ENCODE data around the gene MRPL32.

Gene MRPL32

DNA sequence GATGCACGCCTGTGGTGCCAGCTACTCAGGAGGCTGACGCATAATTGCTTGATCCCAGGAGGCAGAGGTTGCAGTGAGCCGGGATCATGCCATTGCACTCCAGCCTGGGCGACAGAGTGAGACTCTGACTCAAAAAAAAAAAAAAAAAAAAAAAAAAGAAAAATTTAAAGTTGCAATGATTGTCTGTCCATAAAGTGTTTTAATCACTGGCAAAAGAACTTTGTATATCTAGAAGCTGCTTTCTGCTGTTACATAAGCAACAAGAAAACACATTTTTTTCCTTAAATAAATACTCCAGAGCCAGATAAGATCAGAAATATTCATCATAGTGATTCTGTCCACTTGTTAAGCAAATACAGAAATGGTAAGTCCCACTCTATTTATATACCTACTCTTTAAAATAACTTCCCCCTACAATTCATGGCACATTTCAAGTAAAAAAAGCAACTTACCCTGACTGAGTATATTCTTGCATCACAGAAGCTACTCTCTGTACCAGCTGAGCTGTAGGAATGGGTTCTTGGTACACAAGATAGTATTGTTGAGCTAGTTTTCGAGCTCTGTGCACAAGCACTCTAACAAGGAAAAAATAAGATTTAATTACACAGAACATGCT, 7.8 kb upstream of the MRPL32 start:
- POLR2A ChIA-PET, result no interaction called here

DNA sequence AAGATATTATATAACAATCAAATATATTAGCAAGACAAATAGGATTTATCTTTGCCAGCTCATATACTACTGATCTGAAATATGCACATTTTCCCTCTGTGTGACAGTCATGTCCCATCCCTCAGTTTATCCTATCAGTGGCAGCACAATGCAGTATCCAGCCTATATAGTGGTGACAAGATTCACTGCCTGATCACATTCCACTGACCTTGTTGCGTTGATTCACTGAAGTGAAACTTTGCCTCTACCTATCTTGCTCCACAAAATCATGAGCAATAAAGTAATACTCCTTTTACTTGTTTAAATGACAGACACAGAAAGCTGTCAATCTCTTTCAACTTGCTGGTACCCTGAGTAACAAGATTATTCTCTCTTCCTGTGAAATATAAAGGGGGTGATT, 6.5 kb upstream of the MRPL32 start:
- POLR2A ChIA-PET, result no interaction called here
- TF ChIP-seq, protein P1, sequence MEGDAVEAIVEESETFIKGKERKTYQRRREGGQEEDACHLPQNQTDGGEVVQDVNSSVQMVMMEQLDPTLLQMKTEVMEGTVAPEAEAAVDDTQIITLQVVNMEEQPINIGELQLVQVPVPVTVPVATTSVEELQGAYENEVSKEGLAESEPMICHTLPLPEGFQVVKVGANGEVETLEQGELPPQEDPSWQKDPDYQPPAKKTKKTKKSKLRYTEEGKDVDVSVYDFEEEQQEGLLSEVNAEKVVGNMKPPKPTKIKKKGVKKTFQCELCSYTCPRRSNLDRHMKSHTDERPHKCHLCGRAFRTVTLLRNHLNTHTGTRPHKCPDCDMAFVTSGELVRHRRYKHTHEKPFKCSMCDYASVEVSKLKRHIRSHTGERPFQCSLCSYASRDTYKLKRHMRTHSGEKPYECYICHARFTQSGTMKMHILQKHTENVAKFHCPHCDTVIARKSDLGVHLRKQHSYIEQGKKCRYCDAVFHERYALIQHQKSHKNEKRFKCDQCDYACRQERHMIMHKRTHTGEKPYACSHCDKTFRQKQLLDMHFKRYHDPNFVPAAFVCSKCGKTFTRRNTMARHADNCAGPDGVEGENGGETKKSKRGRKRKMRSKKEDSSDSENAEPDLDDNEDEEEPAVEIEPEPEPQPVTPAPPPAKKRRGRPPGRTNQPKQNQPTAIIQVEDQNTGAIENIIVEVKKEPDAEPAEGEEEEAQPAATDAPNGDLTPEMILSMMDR (IDR thresholded peaks at IDR 0.05; ENCODE audit: insufficient read depth, low read length, missing control alignments), result no peak
- CTCF ChIA-PET, result interaction anchor here (1.0 to 2.6 kb wide), 4 partner anchors 10 to 336 kb away, joined by 3 to 11 read pairs (median 7); no protein-coding TSS in a partner anchor
- no peak overlapping the region for H3K4me3 ChIP-seq (ENCODE audit: low read depth, low read length)
- DNase-seq (ENCODE audit: low read depth, low spot score), result no peak

More for the DNA sequence above, 7.8 kb upstream of the MRPL32 start:
- H3K4me3 ChIP-seq (ENCODE audit: low read depth, low read length), result no peak overlapping the region
- TF ChIP-seq, protein P1 (IDR thresholded peaks at IDR 0.05; ENCODE audit: insufficient read depth, low read length, missing control alignments), result no peak
- CTCF ChIA-PET, result interaction anchor here (0.7 to 2.6 kb wide), 6 partner anchors 9 to 338 kb away, joined by 3 to 11 read pairs (median 4); no protein-coding TSS in a partner anchor
- DNase-seq (ENCODE audit: low read depth, low spot score), result no peak

DNA sequence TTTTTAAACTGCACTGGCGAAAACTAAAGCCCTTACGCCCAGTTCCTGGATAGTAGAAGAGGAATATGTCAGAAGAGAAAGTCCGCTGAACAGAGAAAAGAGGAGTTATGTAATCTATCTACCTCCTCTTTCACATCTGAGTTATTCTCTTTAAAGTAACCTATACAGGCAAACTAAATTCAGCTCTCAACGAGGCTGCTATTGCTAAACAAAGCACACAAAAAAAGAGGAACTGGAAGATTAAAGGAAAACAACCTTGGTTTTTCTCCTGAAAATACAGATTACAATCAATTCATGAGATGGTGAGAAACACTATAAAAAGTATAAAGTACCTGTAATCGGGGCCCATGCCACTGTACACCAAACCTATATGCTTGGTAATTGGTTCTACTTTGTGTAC, 6.0 kb upstream of the MRPL32 start:
- no peak overlapping the region for H3K4me3 ChIP-seq (ENCODE audit: low read depth, low read length)
- CTCF ChIA-PET, result interaction anchor here (1.0 to 1.6 kb wide), 3 partner anchors 11 to 985 kb away, joined by 3 to 9 read pairs (median 4); no protein-coding TSS in a partner anchor
- TF ChIP-seq, protein P1 (IDR thresholded peaks at IDR 0.05; ENCODE audit: insufficient read depth, low read length, missing control alignments), result no peak
- DNase-seq (ENCODE audit: low read depth, low spot score), result no peak
- POLR2A ChIA-PET, result no interaction called here

DNA sequence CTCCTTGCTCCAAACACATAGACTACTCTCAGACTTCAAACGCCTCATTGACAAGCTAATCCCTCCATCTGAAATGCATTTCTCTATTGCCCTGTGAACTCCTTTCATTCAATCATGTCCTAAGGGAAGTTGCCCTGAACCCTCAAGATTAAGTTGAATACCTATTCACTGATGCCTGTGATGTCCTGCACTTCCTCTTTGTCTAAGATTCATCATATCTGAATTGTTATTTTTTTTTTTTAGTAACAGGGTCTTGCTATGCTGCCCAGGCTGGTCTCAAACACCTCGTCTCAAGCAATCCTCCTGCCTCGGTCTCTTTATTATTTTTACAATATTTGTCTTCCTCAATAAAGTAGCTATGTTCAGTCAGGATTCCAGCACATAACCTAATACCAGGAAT, 3.4 kb upstream of the MRPL32 start:
- POLR2A ChIA-PET, result interaction anchor here (0.7 kb wide), 1 partner anchor 16 kb away, joined by 6 read pairs; no protein-coding TSS in a partner anchor
- TF ChIP-seq, protein P1 (IDR thresholded peaks at IDR 0.05; ENCODE audit: insufficient read depth, low read length, missing control alignments), result no peak
- DNase-seq (ENCODE audit: low read depth, low spot score), result no peak
- no peak overlapping the region for H3K4me3 ChIP-seq (ENCODE audit: low read depth, low read length)
- CTCF ChIA-PET, result interaction anchor here (0.8 to 6.3 kb wide), 4 partner anchors 13 to 988 kb away, joined by 3 to 51 read pairs (median 4); no protein-coding TSS in a partner anchor

DNA sequence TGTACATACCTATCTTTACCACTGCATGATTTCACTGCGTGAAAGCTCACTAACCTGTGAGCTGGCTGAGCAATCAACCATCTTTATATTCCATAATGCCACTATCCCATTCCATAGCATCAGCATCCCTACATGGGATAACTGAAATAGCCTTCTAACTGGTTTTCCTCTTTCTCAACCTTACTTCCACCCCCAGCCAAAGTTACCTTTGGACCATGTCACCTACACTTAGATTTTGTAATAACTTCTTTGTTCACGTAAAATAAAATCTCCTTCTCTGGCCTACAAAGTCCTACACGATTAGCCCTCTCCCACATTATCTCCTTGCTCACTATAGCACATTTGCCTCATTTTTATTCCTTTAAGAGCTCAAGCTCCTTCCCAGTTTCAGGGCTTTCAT, 2.7 kb upstream of the MRPL32 start:
- no peak for DNase-seq (ENCODE audit: low read depth, low spot score)
- TF ChIP-seq, protein P1 (IDR thresholded peaks at IDR 0.05; ENCODE audit: insufficient read depth, low read length, missing control alignments), result no peak
- ChIA-PET CTCF (interaction anchor here (0.8 to 6.3 kb wide), 5 partner anchors 12 to 989 kb away, joined by 3 to 51 read pairs (median 5); no protein-coding TSS in a partner anchor), POLR2A (no interaction called here)
- no peak overlapping the region for H3K4me3 ChIP-seq (ENCODE audit: low read depth, low read length)

DNA sequence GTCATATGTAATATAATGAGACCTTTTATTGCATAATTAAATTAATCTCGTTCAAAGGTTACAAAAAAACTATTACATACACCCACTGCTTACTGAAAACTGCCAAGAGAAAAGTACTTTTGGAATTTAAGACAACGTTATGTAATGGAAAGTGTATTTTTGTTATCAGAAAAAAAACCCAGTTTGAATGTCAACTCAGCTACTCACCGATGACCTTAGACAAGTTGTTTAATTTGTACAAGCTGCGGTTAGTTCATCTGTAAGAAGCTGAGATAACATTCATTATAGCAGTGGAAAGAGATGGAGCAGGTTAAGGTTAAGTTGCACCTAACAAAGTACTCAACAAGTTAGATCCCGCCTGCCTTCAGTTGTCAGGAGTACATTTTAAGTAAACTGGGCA, 1.3 kb upstream of the MRPL32 start:
- POLR2A ChIA-PET, result interaction anchor here (1.7 kb wide), 1 partner anchor 42 kb away, joined by 10 read pairs; no protein-coding TSS in a partner anchor
- TF ChIP-seq, protein P1 (IDR thresholded peaks at IDR 0.05; ENCODE audit: insufficient read depth, low read length, missing control alignments), result no peak
- CTCF ChIA-PET, result interaction anchor here (1.1 to 6.3 kb wide), 3 partner anchors 11 to 333 kb away, joined by 3 to 51 read pairs (median 31); no protein-coding TSS in a partner anchor
- H3K4me3 ChIP-seq (ENCODE audit: low read depth, low read length), result peak overlapping the region; percentile 87
- no peak for DNase-seq (ENCODE audit: low read depth, low spot score)

Measured in AG04449 (cell line).